Natural killer cell (primary cell): Measurements from ENCODE around the gene ANKRD22. TPM values are rescaled to one million over a fixed set of nuclear protein-coding genes. Genes with fewer than 3 reads are reported as not detected.

Experiments used
- ATAC-seq, 3 donors: fragments of 150-1000 bp in 2 of 3; fragments of 200-7000 bp in 1 of 3; cut with Tn5 transposase; 1 replicate in 1 of 3; 2 replicates in 2 of 3; pipeline ENCODE4 v1.10.0; 2021; ENCODE audit warnings: mild to moderate bottlenecking in 2 of 3, moderate library complexity in 2 of 3
- DNase-seq, 2 donors: peaks; one replicate each; pipeline versions ENCODE4 v3.0.0 to v3.0.0-alpha.2; 2013 to 2021; ENCODE audit warnings: mixed read lengths in 1 of 2
- H3K27ac ChIP-seq: one replicate; pipeline ENCODE4 v1.5.1; 2013; ENCODE audit warnings: mild to moderate bottlenecking, low read length
- H3K27me3 ChIP-seq: one replicate; pipeline ENCODE4 v1.6.1; 2013; ENCODE audit warnings: low read length; ENCODE audit not compliant: control insufficient read depth, insufficient read depth
- H3K36me3 ChIP-seq: one replicate; pipeline ENCODE4 v1.6.1; 2013; ENCODE audit warnings: low read length; ENCODE audit not compliant: control insufficient read depth, insufficient read depth
- H3K4me1 ChIP-seq: one replicate; pipeline ENCODE4 v1.6.1; 2013; ENCODE audit warnings: low read length; ENCODE audit not compliant: control insufficient read depth, insufficient read depth
- H3K4me3 ChIP-seq: one replicate; pipeline ENCODE4 v1.5.1; 2013; ENCODE audit warnings: low read length
- H3K9me3 ChIP-seq: one replicate; pipeline ENCODE4 v1.6.1; 2013; ENCODE audit warnings: low read length; ENCODE audit not compliant: control insufficient read depth, insufficient read depth
- H3K27ac Mint-ChIP-seq, 2 donors: one replicate each; pipeline ENCODE4 v1.8.0; 2022; ENCODE audit warnings: mild to moderate bottlenecking in 2 of 2, mixed read lengths in 2 of 2, moderate library complexity in 1 of 2
- H3K27me3 Mint-ChIP-seq, 2 donors: one replicate each; pipeline ENCODE4 v1.8.0; 2022; ENCODE audit warnings: low read depth in 2 of 2, mixed read lengths in 2 of 2
- H3K36me3 Mint-ChIP-seq: one replicate; pipeline ENCODE4 v1.8.0; 2022; ENCODE audit warnings: mixed read lengths
- H3K4me1 Mint-ChIP-seq, 2 donors: one replicate each; pipeline ENCODE4 v1.8.0; 2022; ENCODE audit warnings: mixed read lengths in 2 of 2
- H3K4me3 Mint-ChIP-seq: one replicate; pipeline ENCODE4 v1.8.0; 2022; ENCODE audit warnings: mild to moderate bottlenecking, moderate library complexity, mixed read lengths
- H3K9me3 Mint-ChIP-seq, 2 donors: one replicate each; pipeline ENCODE4 v1.8.0; 2022; ENCODE audit warnings: mixed read lengths in 2 of 2
- CTCF ChIP-seq: fragments of 200-600 bp; IDR thresholded peaks from one replicate; pipeline ENCODE4 v1.8.0; 2022; ENCODE audit warnings: antibody characterized with exemption
- WGBS: methylation state at CpG from one replicate; pipeline ENCODE4 v1.1.7; 2013; ENCODE audit warnings: missing lambda C conversion rate; ENCODE audit not compliant: insufficient coverage; 5-methylcytosine and 5-hydroxymethylcytosine counted together
- intact Hi-C: fragments of 100-400 bp; cut with micrococcal nuclease; formaldehyde crosslinking; loops from one replicate; pipeline ENCODE4 v1.14.2; 2022
- total RNA-seq, 4 donors: library from RNA; stranded (reverse); fragments of 120-200 nt in 1 of 4; gene quantifications; one replicate each; pipeline versions ENCODE4 v1.2.3 to v1.2.4, GENCODE V29; 2013 to 2022

The ANKRD22 gene
- total RNA-seq, 3 donors from 2014 or later (not counting 1 experiment from before 2014, with no cell fraction given): not detected

- Histone ChIP-seq H3K4me3 (no peak overlapping the region), H3K27me3 (no peaks in the 10 kb centered on the region), H3K4me1 (peaks cover 9% of the 10 kb centered on the region), H3K27ac (no peak overlapping the region), H3K36me3 (no peaks in the 10 kb centered on the region), H3K9me3 (no peaks in the 10 kb centered on the region)
- Mint-ChIP-seq H3K27me3 (peaks cover 4 to 7% of the 10 kb centered on the region in 2 donors), H3K27ac (no peak overlapping the region), H3K9me3 (no peaks in the 10 kb centered on the region), H3K4me3 (no peak overlapping the region), H3K36me3 (no peaks in the 10 kb centered on the region), H3K4me1 (peaks cover 14 to 15% of the 10 kb centered on the region in 2 donors)
- intact Hi-C loops: no loop called here
- no peak for ATAC-seq
- TF ChIP-seq CTCF: no peak
- no peak for DNase-seq
Measured at GRCh38 chr10:88875081-88875480, 23.4 kb upstream of the ANKRD22 start.

- Histone ChIP-seq H3K36me3 (no peaks in the 10 kb centered on the region), H3K4me1 (peaks cover 2% of the 10 kb centered on the region), H3K27me3 (no peaks in the 10 kb centered on the region), H3K4me3 (no peak overlapping the region), H3K27ac (no peak overlapping the region), H3K9me3 (no peaks in the 10 kb centered on the region)
- no CpG with 5 or more reads among the region's 2 CpGs for WGBS
- Mint-ChIP-seq H3K9me3 (no peaks in the 10 kb centered on the region), H3K36me3 (no peaks in the 10 kb centered on the region), H3K27ac (no peak overlapping the region), H3K27me3 (peaks cover 4 to 7% of the 10 kb centered on the region in 2 donors), H3K4me1 (peaks cover 6 to 7% of the 10 kb centered on the region in 2 donors), H3K4me3 (no peak overlapping the region)
- TF ChIP-seq CTCF: no peak
- DNase-seq (no peak), ATAC-seq (no peak)
- intact Hi-C loops: no loop called here
Measured at GRCh38 chr10:88874281-88874680, 22.6 kb upstream of the ANKRD22 start.

GRCh38 chr10:88873757-88874156 is 22.1 kb upstream of the ANKRD22 start:
- peaks cover 5 to 6% of the 10 kb centered on the region in 2 donors for H3K4me1 Mint-ChIP-seq
- WGBS: no CpG with 5 or more reads among the region's 2 CpGs

More at GRCh38 chr10:88873757-88874156, 22.1 kb upstream of the ANKRD22 start:
- DNase-seq (no peak), ATAC-seq (no peak)
- no peak overlapping the region for H3K27ac Mint-ChIP-seq
- H3K4me3 Mint-ChIP-seq: no peak overlapping the region
- TF ChIP-seq CTCF: no peak
- H3K36me3 Mint-ChIP-seq: no peaks in the 10 kb centered on the region
- Histone ChIP-seq H3K4me1 (no peaks in the 10 kb centered on the region), H3K27me3 (no peaks in the 10 kb centered on the region), H3K27ac (no peak overlapping the region), H3K4me3 (no peak overlapping the region), H3K36me3 (no peaks in the 10 kb centered on the region), H3K9me3 (no peaks in the 10 kb centered on the region)
- intact Hi-C loops: no loop called here
- H3K9me3 Mint-ChIP-seq: no peaks in the 10 kb centered on the region
- H3K27me3 Mint-ChIP-seq: peaks cover 4 to 7% of the 10 kb centered on the region in 2 donors
